HG03159 (cell line): ENCODE results near the gene OSCP1.

Source experiments
- ATAC-seq: cut with Tn5 transposase; IDR thresholded peaks from one replicate; pipeline ENCODE4 v1.9.1; 2021; ENCODE audit warnings: mild to moderate bottlenecking, moderate library complexity; ENCODE audit not compliant: unreplicated experiment

Gene OSCP1

GRCh38 chr1:36385410-36386264 is 64.6 kb downstream of the OSCP1 start, which contains the start of gene STK40:
STK40 (minus strand) TSS chr1:36385924; CDS start chr1:36361332, 24,592 bp downstream.
- peak; percentile 85 for ATAC-seq

DNA sequence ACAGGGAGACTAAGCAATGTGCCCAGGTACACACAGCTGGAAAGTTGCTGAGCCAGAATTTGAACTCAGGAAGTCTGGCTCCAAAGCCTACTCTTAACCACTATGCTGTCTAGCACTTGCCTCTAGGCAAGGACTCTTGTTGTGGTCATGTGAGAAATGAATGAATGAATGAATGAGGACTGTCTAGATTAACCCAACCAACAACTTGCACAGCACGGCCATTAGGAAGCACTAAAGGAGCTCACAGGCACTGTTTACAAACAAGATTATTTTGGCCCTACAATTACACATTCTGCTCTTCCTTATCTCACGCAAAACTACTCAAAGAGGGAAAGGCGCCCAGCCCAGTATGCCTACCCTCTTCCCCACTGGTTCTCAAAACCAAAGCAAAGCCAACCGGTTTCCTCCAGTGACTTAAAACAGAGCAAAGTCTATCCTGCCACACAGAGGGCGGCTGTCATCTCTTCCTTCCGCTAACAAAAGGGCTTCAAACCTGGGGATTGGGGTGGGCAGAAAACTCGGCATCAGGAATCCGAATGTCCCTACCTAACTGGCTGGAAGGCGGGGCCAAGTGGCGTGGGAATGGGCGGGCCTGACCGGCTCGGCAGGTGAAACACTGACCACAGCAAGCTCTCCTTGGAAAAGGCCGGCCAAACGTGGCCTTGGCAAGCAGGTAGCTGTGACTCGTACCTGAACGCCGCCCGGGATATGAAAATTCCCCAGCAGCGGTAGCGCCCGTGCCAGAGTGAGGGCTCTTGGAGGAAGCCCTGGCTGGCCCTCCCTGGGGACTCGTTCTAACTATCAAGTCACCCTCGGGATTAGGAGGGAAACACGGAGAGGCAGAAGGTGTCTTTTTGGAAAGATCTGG is 65.5 kb downstream of the OSCP1 start:
- no peak for ATAC-seq

GRCh38 chr1:36383240-36383639 is 67.0 kb downstream of the OSCP1 start:
- no peak for ATAC-seq

DNA sequence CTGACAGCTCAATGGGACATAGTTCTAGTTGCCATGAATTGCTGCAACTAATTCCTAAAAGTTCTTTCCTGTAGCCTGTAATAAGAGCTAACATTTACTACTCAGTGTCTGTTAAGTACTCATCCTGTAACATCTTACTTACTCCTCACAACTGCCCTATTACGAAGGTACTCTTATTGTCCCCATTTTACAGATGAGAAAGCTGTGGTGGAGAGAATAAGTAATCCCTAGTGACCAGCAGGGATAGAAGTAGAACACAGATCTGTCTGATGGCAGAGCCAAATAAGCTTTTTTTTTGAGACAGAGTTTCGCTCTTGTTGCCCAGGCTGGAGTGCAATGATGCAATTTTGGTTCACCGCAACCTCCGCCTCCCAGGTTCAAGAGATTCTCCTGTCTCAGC is 67.6 kb downstream of the OSCP1 start:
- ATAC-seq = no peak

DNA sequence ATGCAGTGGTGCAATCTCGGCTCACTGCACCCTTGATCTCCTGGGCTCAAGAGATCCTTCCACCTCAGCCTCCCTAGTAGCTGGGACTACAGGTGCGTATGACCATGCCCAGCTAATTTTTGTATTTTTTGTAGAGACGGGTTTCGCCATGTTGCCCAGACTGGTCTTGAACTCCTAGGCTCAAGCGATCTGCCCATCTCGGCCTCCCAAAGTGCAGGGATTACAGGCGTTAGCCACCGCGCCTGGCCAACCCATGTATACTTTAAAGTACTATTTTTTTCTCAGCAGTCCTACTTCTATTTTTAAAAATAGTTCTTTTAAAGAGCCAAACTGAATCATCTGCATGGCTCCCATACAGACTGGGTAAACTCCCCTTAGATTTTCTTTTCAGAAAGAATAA is 68.0 kb downstream of the OSCP1 start:
- no peak for ATAC-seq

DNA sequence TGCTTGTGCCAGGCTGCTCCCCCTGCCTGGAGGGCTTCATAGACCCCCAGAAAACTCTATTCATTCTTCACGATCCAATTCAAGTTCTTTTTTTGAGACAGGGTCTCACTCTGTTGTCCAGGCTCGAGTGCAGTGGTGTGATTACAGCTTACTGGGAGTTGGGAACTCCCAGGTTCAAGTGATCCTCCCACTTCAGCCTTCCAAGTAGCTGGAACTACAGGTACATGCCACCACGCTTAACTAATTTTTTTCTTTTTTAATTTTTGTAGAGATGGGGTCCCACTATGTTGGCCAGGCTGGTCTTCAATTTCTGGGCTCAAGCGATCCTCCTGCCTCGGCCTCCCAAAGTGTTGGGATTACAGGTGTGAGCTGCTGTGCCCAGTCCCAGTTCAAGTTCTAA is 68.8 kb downstream of the OSCP1 start:
- ATAC-seq = no peak

DNA sequence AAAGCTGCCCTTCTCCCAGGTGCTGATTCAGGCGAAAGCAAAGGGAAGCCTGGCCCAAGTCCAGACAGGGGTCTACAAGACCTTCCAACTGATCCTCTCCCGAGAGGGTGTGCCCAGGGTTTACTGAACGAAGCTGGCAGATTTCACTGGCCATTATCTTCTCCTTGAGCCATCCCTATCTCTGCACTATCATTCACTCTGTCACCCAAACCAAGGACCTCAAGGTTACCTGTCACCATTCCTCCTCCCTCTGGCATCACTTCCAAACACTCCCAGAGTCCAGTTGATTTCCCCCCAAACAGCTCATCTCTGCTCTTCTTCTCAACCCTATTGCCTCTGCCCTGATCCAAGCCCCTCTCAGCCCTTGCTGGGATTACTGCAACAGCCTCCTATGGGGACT is 69.5 kb downstream of the OSCP1 start:
- ATAC-seq = no peak

- no peak for ATAC-seq
Measured at GRCh38 chr1:36380143-36380619, 70.1 kb downstream of the OSCP1 start.

DNA sequence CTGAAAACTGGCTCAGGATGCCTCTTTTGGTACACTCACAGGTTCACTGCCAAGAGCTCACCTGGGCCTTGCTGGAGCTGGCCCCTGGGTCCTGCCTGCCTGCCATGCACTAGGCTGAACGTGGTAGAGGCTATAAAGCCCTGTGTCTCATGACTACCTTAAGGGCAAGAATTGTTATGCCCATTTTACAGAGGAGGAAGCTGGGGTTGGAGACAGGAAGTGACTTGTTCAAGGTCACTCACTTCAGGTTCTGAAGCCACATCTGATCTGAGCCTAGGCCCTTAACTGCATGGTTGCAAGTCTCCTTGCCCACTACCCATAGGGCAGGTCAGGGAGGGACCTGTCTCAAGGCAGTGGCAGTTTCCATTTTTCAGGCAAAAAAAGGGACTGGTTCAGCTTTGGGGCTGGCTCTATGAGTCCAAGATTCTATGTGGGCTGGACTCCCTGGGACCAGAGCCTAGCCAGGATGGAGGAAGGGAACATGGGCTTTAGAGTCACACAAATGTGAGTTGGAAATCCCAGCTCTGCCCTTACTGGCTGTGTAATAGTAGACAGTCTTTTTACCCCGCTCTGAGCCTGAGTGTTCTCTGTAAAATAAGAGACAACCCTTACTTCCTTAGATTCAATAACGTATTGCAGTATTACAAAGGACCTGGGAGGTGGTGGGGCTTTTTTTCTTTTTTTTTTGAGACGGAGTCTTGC is 72.3 kb downstream of the OSCP1 start:
- ATAC-seq = no peak

DNA sequence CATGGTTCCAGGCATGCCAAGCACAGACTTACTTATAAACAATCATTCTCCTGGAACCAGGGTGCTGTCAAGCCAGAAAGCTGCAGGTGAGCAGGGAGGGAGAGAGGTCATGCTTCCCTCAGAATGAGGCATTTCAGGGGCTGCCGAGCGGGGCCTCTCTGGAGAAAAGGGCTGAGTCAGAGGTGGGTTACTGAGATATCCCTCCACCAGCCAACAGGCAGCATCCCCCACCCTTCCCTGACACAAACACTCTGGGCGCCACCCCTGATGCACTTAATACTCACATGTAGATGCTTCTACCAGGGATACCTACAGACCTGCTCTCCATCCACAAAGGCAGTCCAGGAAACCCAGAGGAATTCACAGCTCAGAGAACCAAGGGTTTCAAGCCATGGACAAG is 77.6 kb downstream of the OSCP1 start:
- ATAC-seq = no peak

GRCh38 chr1:36369061-36369861 is 81.0 kb downstream of the OSCP1 start:
- ATAC-seq = no peak
